SU-DHL-6 (cell line): ENCODE data around the gene DUS4L.

Experiments
- H2AFZ ChIP-seq: fragments of 200-600 bp; sonication (generic); 2 replicates; pipeline ENCODE4 v1.6.1; 2014; ENCODE audit warnings: low read depth, mild to moderate bottlenecking, moderate library complexity, mixed read lengths, antibody characterized with exemption, low read length; ENCODE audit not compliant: severe bottlenecking
- H3F3A ChIP-seq: fragments of 200-600 bp; shearing (Covaris generic); 2 replicates; pipeline ENCODE4 v1.6.0; 2016; ENCODE audit warnings: antibody characterized with exemption, mild to moderate bottlenecking; ENCODE audit not compliant: insufficient read depth
- H3K27ac ChIP-seq: fragments of 200-600 bp; sonication (generic); 2 replicates; pipeline ENCODE4 v1.5.1; 2016; ENCODE audit warnings: low read depth, mild to moderate bottlenecking, low read length, moderate library complexity, mixed read lengths
- H3K27me3 ChIP-seq: fragments of 200-600 bp; sonication (generic), shearing (Covaris generic); 2 replicates; pipeline ENCODE4 v1.6.0; 2014; ENCODE audit warnings: mild to moderate bottlenecking, low read length
- H3K36me3 ChIP-seq: fragments of 200-600 bp; sonication (generic); 2 replicates; pipeline ENCODE4 v1.6.1; 2014; ENCODE audit warnings: mild to moderate bottlenecking, low read length, mixed read lengths
- H3K4me2 ChIP-seq: fragments of 300-600, 200-600 bp; shearing (Covaris generic), sonication (generic); 2 replicates; pipeline ENCODE4 v1.6.0; 2014; ENCODE audit warnings: low read length, low read depth, mild to moderate bottlenecking; ENCODE audit not compliant: poor library complexity, severe bottlenecking
- H3K4me3 ChIP-seq: fragments of 200-600 bp; sonication (generic); 2 replicates; pipeline ENCODE4 v1.5.1; 2014; ENCODE audit warnings: antibody characterized with exemption, low read length, mild to moderate bottlenecking, mixed read lengths; ENCODE audit not compliant: insufficient read depth, poor library complexity, severe bottlenecking
- H3K79me2 ChIP-seq: fragments of 200-600 bp; sonication (generic); 2 replicates; pipeline ENCODE4 v1.6.1; 2014; ENCODE audit warnings: mild to moderate bottlenecking, low read length, moderate library complexity; ENCODE audit not compliant: insufficient read depth
- H3K9ac ChIP-seq: fragments of 200-600 bp; sonication (generic); 2 replicates; pipeline ENCODE4 v1.7.0; 2014; ENCODE audit warnings: mild to moderate bottlenecking, low read length
- H3K9me2 ChIP-seq: fragments of 200-600 bp; sonication (generic); replicated peaks from 2 replicates; pipeline ENCODE4 v1.6.1; 2014; ENCODE audit warnings: low read length; ENCODE audit not compliant: insufficient read depth
- H3K9me3 ChIP-seq: fragments of 200-600 bp; sonication (generic); 2 replicates; pipeline ENCODE4 v1.6.1; 2014; ENCODE audit warnings: low read length, mixed read lengths; ENCODE audit not compliant: insufficient read depth
- H4K20me1 ChIP-seq: fragments of 200-600 bp; sonication (generic); 2 replicates; pipeline ENCODE4 v1.6.1; 2014; ENCODE audit warnings: low read depth, mild to moderate bottlenecking, antibody characterized with exemption, low read length, moderate library complexity, mixed read lengths
- CTCF ChIP-seq: fragments of 200-600 bp; sonication (generic); IDR thresholded peaks from one replicate; pipeline ENCODE4 v1.5.1; 2017; ENCODE audit warnings: antibody characterized with exemption, mild to moderate bottlenecking, low read length, moderate library complexity; ENCODE audit not compliant: insufficient read depth, poor library complexity, severe bottlenecking
- EZH2phosphoT487 ChIP-seq: fragments of 200-600 bp; sonication (generic), shearing (Covaris generic); conservative IDR thresholded peaks from 2 replicates; pipeline ENCODE4 v1.6.1; 2018; ENCODE audit warnings: mild to moderate bottlenecking, antibody characterized with exemption, low read length, moderate library complexity, mixed read lengths

Gene DUS4L

DNA sequence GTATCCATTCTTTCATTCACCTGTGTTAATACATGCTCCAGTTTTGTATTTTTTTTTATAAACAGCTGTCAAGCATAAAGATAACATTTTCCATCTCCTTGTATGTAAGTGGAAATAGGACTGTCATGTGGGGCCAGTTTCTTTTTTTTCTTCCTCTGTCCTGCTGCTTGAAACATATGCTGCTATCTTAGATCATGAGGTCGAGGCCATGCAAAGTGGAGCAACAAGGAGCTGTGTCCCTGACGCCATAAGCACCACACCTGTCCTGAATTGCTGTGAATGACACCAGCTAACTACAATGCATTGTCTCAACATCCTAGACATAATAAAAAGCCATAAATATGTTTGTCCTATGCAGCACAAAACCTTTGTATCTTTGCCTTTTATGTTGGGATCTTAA lies 59.1 kb downstream of the DUS4L start:
- TF ChIP-seq CTCF = no peak
- TF ChIP-seq EZH2phosphoT487 = no peak
- no peaks in the 10 kb centered on the region for H4K20me1 ChIP-seq
- peaks cover under 1% of the 10 kb centered on the region; the same call in 1 of the 2 replicates for H3K36me3 ChIP-seq
- H3K4me3 ChIP-seq = no peak overlapping the region
- H3K9me2 ChIP-seq = no peaks in the 10 kb centered on the region
- H3F3A ChIP-seq = no peaks in the 10 kb centered on the region
- H3K9me3 ChIP-seq = no peaks in the 10 kb centered on the region
- H3K4me2 ChIP-seq = no peak overlapping the region
- no peaks in the 10 kb centered on the region for H3K79me2 ChIP-seq
- H2AFZ ChIP-seq = no peak overlapping the region
- H3K9ac ChIP-seq = no peak overlapping the region
- H3K27ac ChIP-seq = no peak overlapping the region
- no peaks in the 10 kb centered on the region for H3K27me3 ChIP-seq

- no peaks in the 10 kb centered on the region for H4K20me1 ChIP-seq
- H3K4me3 ChIP-seq = no peak overlapping the region
- H3K9me2 ChIP-seq = no peaks in the 10 kb centered on the region
- TF ChIP-seq CTCF = no peak
- no peak for TF ChIP-seq EZH2phosphoT487
- H3K36me3 ChIP-seq = no peaks in the 10 kb centered on the region
- no peak overlapping the region for H3K4me2 ChIP-seq
- no peak overlapping the region for H2AFZ ChIP-seq
- H3K27ac ChIP-seq = no peak overlapping the region
- H3K27me3 ChIP-seq = no peaks in the 10 kb centered on the region
- no peak overlapping the region for H3K9ac ChIP-seq
- no peaks in the 10 kb centered on the region for H3K9me3 ChIP-seq
- H3F3A ChIP-seq = no peaks in the 10 kb centered on the region
- no peaks in the 10 kb centered on the region for H3K79me2 ChIP-seq
Observed at GRCh38 chr7:107627002-107627401, 63.2 kb downstream of the DUS4L start.
